Measurements from ENCODE around the gene PDCL3. TPM values are rescaled to one million over a fixed set of nuclear protein-coding genes. Genes with fewer than 3 reads are reported as not detected.

Gene PDCL3
- total RNA-seq, 1 experiment from 2014 or later, result 21.3 TPM

DNA sequence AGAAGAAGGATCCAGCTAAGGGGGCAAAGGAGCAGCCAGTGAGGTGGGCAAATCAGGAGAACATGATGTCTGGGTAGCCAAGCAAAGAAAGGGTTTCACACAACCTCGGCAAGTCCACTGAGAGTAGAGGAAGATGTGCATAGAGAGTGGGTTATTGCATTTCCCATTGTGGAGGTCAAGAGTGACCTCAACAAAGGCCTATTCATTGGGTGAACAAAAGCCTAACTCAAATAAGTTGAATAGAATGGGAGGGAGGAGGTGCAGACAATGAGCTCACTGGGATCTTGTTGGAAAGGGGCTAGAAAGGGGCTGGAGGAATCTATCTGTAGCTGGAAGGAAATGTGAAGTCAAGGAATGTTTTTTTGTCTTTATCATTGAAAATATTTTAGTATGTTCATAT lies 14.0 kb upstream of the PDCL3 start:
- H3K36me3 Mint-ChIP-seq (ENCODE audit: insufficient read depth, unreplicated experiment), result no peaks in the 10 kb centered on the region
- peaks cover 17% of the 10 kb centered on the region for H3K9me3 Mint-ChIP-seq (ENCODE audit: unreplicated experiment)
- Histone ChIP-seq H3K4me3 (ENCODE audit: low read depth, low read length) (no peak overlapping the region), H3K9me3 (no peaks in the 10 kb centered on the region), H3K36me3 (ENCODE audit: control insufficient read depth, insufficient read depth, low read length) (no peaks in the 10 kb centered on the region), H3K27me3 (replicated peaks; ENCODE audit: control insufficient read depth, insufficient read depth, low read length) (no peaks in the 10 kb centered on the region), H3K4me1 (no peaks in the 10 kb centered on the region)
- H3K27ac Mint-ChIP-seq (ENCODE audit: unreplicated experiment), result no peak overlapping the region
- POLR2A ChIA-PET, result no interaction called here
- no peaks in the 10 kb centered on the region for H3K4me1 Mint-ChIP-seq (ENCODE audit: low read depth, unreplicated experiment)
- intact Hi-C loops (cut with micrococcal nuclease; ENCODE audit: unreplicated experiment), result no loop called here
- CTCF ChIA-PET, result no interaction called here
- H3K4me3 Mint-ChIP-seq (ENCODE audit: unreplicated experiment), result no peak overlapping the region
- no TSS peak for BruUV-seq (replicated peaks)
- H3K27me3 Mint-ChIP-seq (ENCODE audit: insufficient read depth, unreplicated experiment), result peaks cover 16% of the 10 kb centered on the region
- TF ChIP-seq, protein P1, sequence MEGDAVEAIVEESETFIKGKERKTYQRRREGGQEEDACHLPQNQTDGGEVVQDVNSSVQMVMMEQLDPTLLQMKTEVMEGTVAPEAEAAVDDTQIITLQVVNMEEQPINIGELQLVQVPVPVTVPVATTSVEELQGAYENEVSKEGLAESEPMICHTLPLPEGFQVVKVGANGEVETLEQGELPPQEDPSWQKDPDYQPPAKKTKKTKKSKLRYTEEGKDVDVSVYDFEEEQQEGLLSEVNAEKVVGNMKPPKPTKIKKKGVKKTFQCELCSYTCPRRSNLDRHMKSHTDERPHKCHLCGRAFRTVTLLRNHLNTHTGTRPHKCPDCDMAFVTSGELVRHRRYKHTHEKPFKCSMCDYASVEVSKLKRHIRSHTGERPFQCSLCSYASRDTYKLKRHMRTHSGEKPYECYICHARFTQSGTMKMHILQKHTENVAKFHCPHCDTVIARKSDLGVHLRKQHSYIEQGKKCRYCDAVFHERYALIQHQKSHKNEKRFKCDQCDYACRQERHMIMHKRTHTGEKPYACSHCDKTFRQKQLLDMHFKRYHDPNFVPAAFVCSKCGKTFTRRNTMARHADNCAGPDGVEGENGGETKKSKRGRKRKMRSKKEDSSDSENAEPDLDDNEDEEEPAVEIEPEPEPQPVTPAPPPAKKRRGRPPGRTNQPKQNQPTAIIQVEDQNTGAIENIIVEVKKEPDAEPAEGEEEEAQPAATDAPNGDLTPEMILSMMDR (IDR thresholded peaks at IDR 0.05; ENCODE audit: insufficient read depth in 1 of 2, low read depth in 1 of 2, low read length in 1 of 2, severe bottlenecking in 1 of 2, unreplicated experiment in 1 of 2), result no peak
- DNase-seq, result no peak

DNA sequence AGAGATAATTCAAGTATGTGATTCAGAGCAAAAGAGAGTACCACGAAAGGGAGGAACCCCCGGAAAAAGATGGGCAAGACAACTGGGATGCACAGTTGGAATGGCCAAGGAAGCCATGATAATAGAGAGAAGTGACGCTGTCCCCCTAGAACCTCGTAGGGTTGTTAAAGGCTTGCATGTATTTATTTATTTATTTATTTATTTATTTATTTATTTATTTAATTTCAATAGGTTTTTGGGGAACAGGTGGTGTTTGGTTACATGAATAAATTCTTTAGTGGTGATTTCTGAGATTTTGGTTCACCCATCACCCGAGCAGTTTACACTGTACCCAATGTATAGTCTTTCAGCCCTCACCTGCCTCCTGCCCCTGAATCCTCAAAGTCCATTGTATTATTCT lies 11.5 kb upstream of the PDCL3 start:
- Mint-ChIP-seq H3K27me3 (ENCODE audit: insufficient read depth, unreplicated experiment) (peaks cover 16% of the 10 kb centered on the region), H3K27ac (ENCODE audit: unreplicated experiment) (no peak overlapping the region), H3K4me3 (ENCODE audit: unreplicated experiment) (no peak overlapping the region), H3K4me1 (ENCODE audit: low read depth, unreplicated experiment) (peaks cover 6% of the 10 kb centered on the region), H3K9me3 (ENCODE audit: unreplicated experiment) (peaks cover 17% of the 10 kb centered on the region), H3K36me3 (ENCODE audit: insufficient read depth, unreplicated experiment) (no peaks in the 10 kb centered on the region)
- no TSS peak for BruUV-seq (replicated peaks)
- ChIA-PET CTCF (no interaction called here), POLR2A (no interaction called here)
- H3K4me1 ChIP-seq, result no peaks in the 10 kb centered on the region
- TF ChIP-seq, protein P1 (IDR thresholded peaks at IDR 0.05; ENCODE audit: insufficient read depth in 1 of 2, low read depth in 1 of 2, low read length in 1 of 2, severe bottlenecking in 1 of 2, unreplicated experiment in 1 of 2), result no peak
- intact Hi-C loops (cut with micrococcal nuclease; ENCODE audit: unreplicated experiment), result no loop called here
- H3K9me3 ChIP-seq, result no peaks in the 10 kb centered on the region
- no peak for DNase-seq
- H3K4me3 ChIP-seq (ENCODE audit: low read depth, low read length), result no peak overlapping the region
- H3K27me3 ChIP-seq (replicated peaks; ENCODE audit: control insufficient read depth, insufficient read depth, low read length), result no peaks in the 10 kb centered on the region
- H3K36me3 ChIP-seq (ENCODE audit: control insufficient read depth, insufficient read depth, low read length), result no peaks in the 10 kb centered on the region

DNA sequence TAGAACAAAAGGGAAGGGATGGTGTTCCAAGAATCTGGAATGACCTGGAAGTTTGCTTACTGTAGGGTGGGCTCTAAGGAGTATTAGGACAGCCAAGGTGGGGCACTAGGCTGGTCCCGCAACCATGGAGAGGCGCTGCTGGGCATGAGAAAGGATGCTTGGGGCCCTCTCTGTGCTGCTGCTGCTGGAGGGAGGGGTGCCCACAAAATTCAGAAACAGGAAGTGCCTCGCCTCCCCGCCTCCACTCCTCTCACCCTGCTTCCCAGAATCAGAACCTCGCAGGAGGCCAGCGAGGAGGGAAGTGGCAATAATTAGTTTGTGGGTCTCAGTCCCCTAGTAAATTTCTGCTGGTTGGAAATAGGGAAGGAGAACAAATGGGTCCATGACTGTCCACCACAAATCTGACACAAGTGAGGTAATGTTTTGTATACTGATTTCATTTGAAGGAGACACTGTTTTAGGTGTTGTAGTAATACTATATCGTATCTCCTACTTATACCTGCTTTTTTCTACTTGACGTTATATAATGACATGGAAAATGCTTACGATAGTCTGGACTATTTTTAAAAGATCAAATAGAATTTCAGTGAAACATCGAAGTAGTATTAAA lies 7.9 kb upstream of the PDCL3 start:
- no peaks in the 10 kb centered on the region for H3K9me3 ChIP-seq
- no peak for DNase-seq
- intact Hi-C loops (cut with micrococcal nuclease; ENCODE audit: unreplicated experiment), result no loop called here
- H3K27ac Mint-ChIP-seq (ENCODE audit: unreplicated experiment), result no peak overlapping the region
- peaks cover 6% of the 10 kb centered on the region for H3K4me1 Mint-ChIP-seq (ENCODE audit: low read depth, unreplicated experiment)
- TF ChIP-seq, protein P1 (IDR thresholded peaks at IDR 0.05; ENCODE audit: insufficient read depth in 1 of 2, low read depth in 1 of 2, low read length in 1 of 2, severe bottlenecking in 1 of 2, unreplicated experiment in 1 of 2), result no peak
- H3K4me3 Mint-ChIP-seq (ENCODE audit: unreplicated experiment), result no peak overlapping the region
- no peaks in the 10 kb centered on the region for H3K4me1 ChIP-seq
- BruUV-seq (replicated peaks), result no TSS peak
- no peaks in the 10 kb centered on the region for H3K27me3 Mint-ChIP-seq (ENCODE audit: insufficient read depth, unreplicated experiment)
- no peak overlapping the region for H3K4me3 ChIP-seq (ENCODE audit: low read depth, low read length)
- no peaks in the 10 kb centered on the region for H3K36me3 ChIP-seq (ENCODE audit: control insufficient read depth, insufficient read depth, low read length)
- no peaks in the 10 kb centered on the region for H3K9me3 Mint-ChIP-seq (ENCODE audit: unreplicated experiment)
- CTCF ChIA-PET, result no interaction called here
- no peaks in the 10 kb centered on the region for H3K27me3 ChIP-seq (replicated peaks; ENCODE audit: control insufficient read depth, insufficient read depth, low read length)
- no peaks in the 10 kb centered on the region for H3K36me3 Mint-ChIP-seq (ENCODE audit: insufficient read depth, unreplicated experiment)
- POLR2A ChIA-PET, result no interaction called here

Measured in Caco-2 (cell line).